ENCODE results near the gene RSKR.
"Not testable (repeated sequence)": the region's sequence is repeated elsewhere in the genome, so short reads cannot be mapped to it uniquely, and the experiment has no call there.

- not testable (repeated sequence) for TF ChIP-seq CTCF, EZH2, EZH2phosphoT487 (IDR thresholded peaks at IDR 0.05)
Observed at GRCh38 chr17:28659497-28659881, 45.5 kb upstream of the RSKR start.
